Measurements from ENCODE around the gene ZC3H4. TPM values are rescaled to one million over a fixed set of nuclear protein-coding genes. Genes with fewer than 3 reads are reported as not detected.

ZC3H4 gene
- total and polyA plus RNA-seq, 4 donors, result 12.2 to 51.6 (median 16.2) TPM

DNA sequence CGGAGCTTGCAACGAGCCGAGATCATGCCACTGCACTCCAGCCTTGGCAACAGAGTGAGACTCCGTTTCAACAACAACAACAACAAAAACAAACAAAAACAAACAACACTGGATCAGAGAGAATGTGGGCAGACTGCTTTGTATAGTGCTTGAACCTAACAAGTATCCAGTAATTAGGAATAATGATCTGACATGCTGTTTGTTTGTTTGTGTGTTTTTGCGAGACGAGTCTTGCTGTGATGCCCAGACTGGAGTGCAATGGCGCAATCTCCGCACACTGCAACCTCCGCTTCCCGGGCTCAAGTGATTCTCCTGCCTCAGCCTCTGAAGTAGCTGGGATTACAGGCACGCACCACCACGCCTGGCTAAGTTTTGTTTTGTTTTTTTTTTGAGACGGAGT lies 31.1 kb upstream of the ZC3H4 start:
- Histone ChIP-seq H3K36me3 (ENCODE audit: control insufficient read depth in 4 of 4, insufficient read depth in 4 of 4, low read length in 4 of 4) (peaks cover 15 to 29% (median 25%) of the 10 kb centered on the region in 4 donors), H3K27me3 (ENCODE audit: control insufficient read depth in 3 of 3, insufficient read depth in 3 of 3, low read length in 2 of 3) (no peaks in the 10 kb centered on the region), H3K9ac (ENCODE audit: insufficient read depth in 1 of 2, low read length in 2 of 2) (no peak overlapping the region), H3K27ac (ENCODE audit: low read depth in 1 of 2, low read length in 1 of 2) (no peak overlapping the region), H3K9me3 (ENCODE audit: control insufficient read depth in 4 of 4, insufficient read depth in 3 of 4, low read length in 3 of 4) (no peaks in the 10 kb centered on the region), H3K4me1 (ENCODE audit: control insufficient read depth in 5 of 5, insufficient read depth in 5 of 5, low read length in 5 of 5) (peaks cover 0 to 4% (median 0%) of the 10 kb centered on the region in 5 donors), H3K4me3 (no peak overlapping the region)
- TF ChIP-seq, protein P1, sequence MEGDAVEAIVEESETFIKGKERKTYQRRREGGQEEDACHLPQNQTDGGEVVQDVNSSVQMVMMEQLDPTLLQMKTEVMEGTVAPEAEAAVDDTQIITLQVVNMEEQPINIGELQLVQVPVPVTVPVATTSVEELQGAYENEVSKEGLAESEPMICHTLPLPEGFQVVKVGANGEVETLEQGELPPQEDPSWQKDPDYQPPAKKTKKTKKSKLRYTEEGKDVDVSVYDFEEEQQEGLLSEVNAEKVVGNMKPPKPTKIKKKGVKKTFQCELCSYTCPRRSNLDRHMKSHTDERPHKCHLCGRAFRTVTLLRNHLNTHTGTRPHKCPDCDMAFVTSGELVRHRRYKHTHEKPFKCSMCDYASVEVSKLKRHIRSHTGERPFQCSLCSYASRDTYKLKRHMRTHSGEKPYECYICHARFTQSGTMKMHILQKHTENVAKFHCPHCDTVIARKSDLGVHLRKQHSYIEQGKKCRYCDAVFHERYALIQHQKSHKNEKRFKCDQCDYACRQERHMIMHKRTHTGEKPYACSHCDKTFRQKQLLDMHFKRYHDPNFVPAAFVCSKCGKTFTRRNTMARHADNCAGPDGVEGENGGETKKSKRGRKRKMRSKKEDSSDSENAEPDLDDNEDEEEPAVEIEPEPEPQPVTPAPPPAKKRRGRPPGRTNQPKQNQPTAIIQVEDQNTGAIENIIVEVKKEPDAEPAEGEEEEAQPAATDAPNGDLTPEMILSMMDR (IDR thresholded peaks at IDR 0.05; ENCODE audit: control extremely low read depth, extremely low read depth), result no peak
- ATAC-seq (ENCODE audit: insufficient read depth, low FRiP score), result no peak
- WGBS, 2 donors, result 88 to 89% methylated on average over 13 of the region's 13 CpGs
- DNase-seq, result no peak

GRCh38 chr19:47143322-47144073 lies 29.9 kb upstream of the ZC3H4 start:
- Histone ChIP-seq H3K4me3 (no peak overlapping the region), H3K27ac (ENCODE audit: low read depth in 1 of 2, low read length in 1 of 2) (no peak overlapping the region), H3K4me1 (ENCODE audit: control insufficient read depth in 5 of 5, insufficient read depth in 5 of 5, low read length in 5 of 5) (peaks cover 0 to 4% (median 0%) of the 10 kb centered on the region in 5 donors), H3K36me3 (ENCODE audit: control insufficient read depth in 4 of 4, insufficient read depth in 4 of 4, low read length in 4 of 4) (peaks cover 15 to 30% (median 25%) of the 10 kb centered on the region in 4 donors), H3K9ac (ENCODE audit: insufficient read depth in 1 of 2, low read length in 2 of 2) (no peak overlapping the region), H3K27me3 (ENCODE audit: control insufficient read depth in 3 of 3, insufficient read depth in 3 of 3, low read length in 2 of 3) (no peaks in the 10 kb centered on the region), H3K9me3 (ENCODE audit: control insufficient read depth in 4 of 4, insufficient read depth in 3 of 4, low read length in 3 of 4) (no peaks in the 10 kb centered on the region)
- WGBS, 2 donors, result 77 to 88% methylated on average over 11 of the region's 11 CpGs
- TF ChIP-seq, protein P1 (IDR thresholded peaks at IDR 0.05; ENCODE audit: control extremely low read depth, extremely low read depth), result no peak
- ATAC-seq (ENCODE audit: insufficient read depth, low FRiP score) (no peak), DNase-seq (no peak)

GRCh38 chr19:47142779-47143178 lies 29.2 kb upstream of the ZC3H4 start:
- Histone ChIP-seq H3K9me3 (ENCODE audit: control insufficient read depth in 4 of 4, insufficient read depth in 3 of 4, low read length in 3 of 4) (no peaks in the 10 kb centered on the region), H3K36me3 (ENCODE audit: control insufficient read depth in 4 of 4, insufficient read depth in 4 of 4, low read length in 4 of 4) (peaks cover 15 to 30% (median 25%) of the 10 kb centered on the region in 4 donors), H3K4me3 (no peak overlapping the region), H3K4me1 (ENCODE audit: control insufficient read depth in 5 of 5, insufficient read depth in 5 of 5, low read length in 5 of 5) (peaks cover 0 to 4% (median 0%) of the 10 kb centered on the region in 5 donors), H3K9ac (ENCODE audit: insufficient read depth in 1 of 2, low read length in 2 of 2) (no peak overlapping the region), H3K27ac (ENCODE audit: low read depth in 1 of 2, low read length in 1 of 2) (no peak overlapping the region), H3K27me3 (ENCODE audit: control insufficient read depth in 3 of 3, insufficient read depth in 3 of 3, low read length in 2 of 3) (no peaks in the 10 kb centered on the region)
- DNase-seq (no peak), ATAC-seq (ENCODE audit: insufficient read depth, low FRiP score) (no peak)
- TF ChIP-seq, protein P1 (IDR thresholded peaks at IDR 0.05; ENCODE audit: control extremely low read depth, extremely low read depth), result no peak
- WGBS, 2 donors, result 78 to 88% methylated on average over 5 of the region's 5 CpGs

All from lung (tissue), 12 donors.